NCI-H510A treated with DMSO at 0.1 percent for 48 hours (cell line): ENCODE data around the gene LINGO3.

Source experiments
- DNase-seq: peaks from one replicate; lab custom pipeline; 2025; lab: John Stamatoyannopoulos, UW

The LINGO3 gene

DNA sequence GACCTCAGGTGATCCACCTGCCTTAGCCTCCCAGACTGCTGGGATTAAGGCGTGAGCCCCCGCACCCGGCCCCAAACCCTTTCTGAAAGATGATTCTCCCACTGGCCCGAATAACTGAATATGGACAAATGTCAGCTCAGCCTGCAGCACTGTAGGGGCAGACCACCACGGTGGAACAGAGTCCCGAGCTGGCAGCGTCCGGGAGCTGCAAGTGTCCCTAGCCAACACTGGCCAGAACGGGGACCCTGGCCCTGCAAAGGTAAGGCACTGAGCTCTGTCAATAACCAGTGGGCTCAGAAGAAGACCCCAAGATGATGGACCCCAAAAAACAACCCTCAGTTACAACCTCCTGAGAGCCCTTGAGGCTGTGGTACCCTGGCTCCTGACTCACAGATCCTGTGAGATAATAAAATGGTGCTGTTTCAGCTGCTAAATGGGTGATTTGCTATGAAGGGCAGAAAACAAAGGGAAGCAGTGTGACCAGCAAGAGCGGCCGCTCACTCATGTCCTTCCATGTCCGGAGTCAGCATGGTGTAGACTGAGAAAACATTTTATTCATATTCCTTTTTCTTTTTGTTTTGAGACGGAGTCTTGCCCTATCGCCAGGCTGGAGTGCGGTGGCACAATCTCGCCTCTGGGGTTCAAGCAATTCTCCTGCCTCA is 18.9 kb upstream of the LINGO3 start:
- DNase-seq: no peak

DNA sequence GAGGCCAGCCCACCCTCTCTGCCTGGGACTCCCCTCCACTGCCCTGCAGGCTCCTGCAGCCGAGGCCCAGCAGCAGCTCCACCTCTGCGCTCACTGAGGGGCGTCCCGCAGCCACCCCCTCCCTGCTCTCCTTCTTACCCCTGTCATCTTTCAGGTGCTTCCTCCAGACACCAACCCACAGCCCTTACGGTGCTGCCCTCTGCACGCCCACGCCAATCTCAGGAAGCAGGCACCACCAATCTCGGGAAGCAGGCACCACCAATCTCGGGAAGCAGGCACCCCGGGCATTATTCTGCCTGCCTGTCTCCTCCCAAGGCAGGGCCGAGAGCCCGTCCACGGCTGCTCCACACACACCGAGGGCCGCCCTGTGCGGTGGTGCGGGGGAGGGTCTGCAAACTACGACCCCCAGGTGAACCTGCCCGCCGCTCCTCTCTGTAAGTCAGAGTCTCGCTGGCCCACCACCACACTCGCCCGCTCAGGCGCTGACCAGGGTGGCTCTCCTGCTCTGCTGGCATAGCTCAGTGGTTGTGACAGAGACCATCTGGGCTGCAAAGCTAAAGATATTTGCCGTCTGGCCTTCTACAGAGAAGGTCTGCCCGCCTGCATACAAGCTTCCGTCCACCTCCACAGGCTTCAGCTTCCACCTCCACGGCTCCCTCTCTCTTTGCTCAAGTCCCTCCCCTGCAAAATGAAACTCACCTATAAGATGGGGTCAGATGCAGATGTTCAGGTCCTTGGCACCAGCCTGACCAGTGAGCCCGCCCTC is 17.5 kb upstream of the LINGO3 start:
- DNase-seq: no peak

DNA sequence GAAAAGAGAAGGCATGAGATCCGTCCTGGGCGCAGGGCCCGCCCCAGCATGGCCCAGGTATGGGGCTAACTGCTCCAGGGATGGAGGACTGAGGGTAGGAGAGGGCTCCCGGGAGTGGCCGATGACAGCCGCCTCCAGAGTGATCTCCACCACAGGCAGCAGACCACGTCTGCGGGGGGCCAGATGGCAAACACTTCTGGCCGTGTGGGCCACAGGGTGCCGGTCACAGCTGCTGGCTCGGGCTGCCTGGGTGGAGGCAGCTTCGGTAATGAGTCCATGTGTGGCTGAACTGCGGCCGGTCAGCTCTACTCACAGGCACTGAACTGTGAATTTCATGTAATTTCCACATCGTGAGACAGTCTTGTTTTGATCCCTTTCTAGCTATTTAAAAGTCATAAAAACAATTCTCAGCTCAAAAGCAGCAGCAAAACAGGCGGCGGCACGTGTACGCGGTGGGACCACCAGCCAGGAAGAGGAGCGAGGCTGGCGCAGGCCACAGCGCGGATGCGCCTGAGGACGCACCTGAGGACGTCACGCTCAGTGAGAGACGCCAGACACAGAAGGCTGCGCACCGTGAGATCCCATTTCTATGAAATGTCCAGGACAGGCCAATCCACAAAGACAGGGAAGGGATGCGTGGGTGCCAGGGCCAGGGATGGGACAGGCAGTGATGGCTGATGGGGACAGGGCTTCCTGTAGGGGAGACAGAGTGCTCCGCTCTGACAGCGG is 16.4 kb upstream of the LINGO3 start:
- DNase-seq: no peak

- no peak for DNase-seq
These were observed 15.8 kb upstream of the LINGO3 start for GRCh38 chr19:2323707-2324106.

- no peak for DNase-seq
These were observed 13.8 kb upstream of the LINGO3 start for GRCh38 chr19:2321565-2322283.

- DNase-seq: no peak
These were observed 13.0 kb upstream of the LINGO3 start for GRCh38 chr19:2320939-2321338.

DNA sequence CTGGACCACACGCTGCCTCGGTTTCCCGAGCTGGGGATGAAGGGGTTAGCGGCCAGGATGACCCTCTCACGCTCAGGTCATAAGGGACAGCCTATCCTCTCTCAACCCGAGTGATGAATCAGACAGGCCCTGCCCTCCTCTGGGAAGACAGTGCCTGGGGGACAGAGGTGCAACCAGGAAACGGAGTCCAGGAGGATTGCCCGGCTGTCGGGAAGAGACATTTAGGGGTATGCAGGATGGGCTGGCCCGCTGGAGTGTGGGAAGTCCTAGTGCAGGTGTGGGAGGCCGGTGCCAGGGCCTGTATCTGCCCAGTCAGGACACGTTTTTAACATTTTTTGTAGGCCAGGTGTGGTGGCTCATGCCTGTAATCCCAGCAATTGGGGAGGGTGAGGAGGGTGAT is 12.1 kb upstream of the LINGO3 start:
- DNase-seq: no peak

- DNase-seq: no peak
These were observed 11.6 kb upstream of the LINGO3 start for GRCh38 chr19:2319551-2319950.

- no peak for DNase-seq
These were observed 11.0 kb upstream of the LINGO3 start for GRCh38 chr19:2318923-2319322.

GRCh38 chr19:2317756-2318155 is 9.8 kb upstream of the LINGO3 start:
- no peak for DNase-seq

DNA sequence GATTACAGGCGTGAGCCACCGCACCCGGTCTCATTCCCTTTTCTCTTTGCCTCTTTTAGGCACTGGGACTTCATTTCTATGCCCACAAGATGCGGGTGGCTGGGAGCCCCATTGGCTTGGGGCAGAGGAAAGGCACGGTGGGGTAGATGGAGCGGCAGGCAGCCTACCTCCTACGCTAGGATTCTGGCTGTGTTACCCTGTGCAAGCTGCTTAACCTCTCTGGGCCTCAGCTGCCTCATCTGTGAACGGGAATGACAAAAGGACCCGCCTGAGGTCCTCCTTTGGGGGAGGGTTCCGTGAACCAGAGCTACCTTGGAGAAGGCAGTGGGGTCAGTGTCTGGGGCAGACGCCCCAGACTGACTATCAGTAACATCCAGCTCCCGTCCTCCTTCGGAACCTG is 9.3 kb upstream of the LINGO3 start:
- no peak for DNase-seq

- DNase-seq: no peak
These were observed 7.9 kb upstream of the LINGO3 start for GRCh38 chr19:2315818-2316353.

- no peak for DNase-seq
These were observed 7.3 kb upstream of the LINGO3 start for GRCh38 chr19:2315121-2315817.

DNA sequence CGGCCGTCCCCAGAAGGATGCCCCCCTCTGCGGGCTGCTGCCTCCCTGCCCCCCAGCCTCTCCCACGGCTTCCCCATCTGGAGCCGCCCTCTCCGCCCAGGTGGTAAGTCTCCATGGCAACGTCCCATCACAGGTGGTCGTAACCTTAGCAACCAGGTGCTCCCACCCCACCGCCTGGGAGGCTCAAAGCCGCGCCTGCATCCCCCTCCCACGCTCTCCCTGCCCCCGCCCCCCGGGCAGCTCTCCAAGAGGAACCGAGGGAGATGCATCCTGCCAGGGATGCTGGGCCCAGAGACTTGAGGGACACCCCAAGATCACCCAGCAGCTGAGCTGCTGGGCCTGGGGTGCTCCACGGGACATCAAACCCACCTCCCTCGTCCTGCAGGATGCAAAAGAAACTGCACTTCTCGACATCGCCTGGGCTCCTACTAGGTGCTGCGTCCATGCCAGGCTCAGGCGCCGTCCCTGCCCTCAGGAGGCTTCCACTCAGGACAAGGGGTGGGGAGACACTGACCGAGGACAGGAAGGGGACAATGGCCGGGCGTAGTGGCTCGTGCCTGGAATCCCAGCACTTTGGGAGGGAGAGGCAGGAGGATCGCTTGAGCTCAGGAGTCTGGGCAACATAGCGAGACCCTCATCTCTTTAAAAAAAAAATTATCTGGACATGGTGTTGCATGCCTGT is 5.0 kb upstream of the LINGO3 start:
- DNase-seq: no peak

DNA sequence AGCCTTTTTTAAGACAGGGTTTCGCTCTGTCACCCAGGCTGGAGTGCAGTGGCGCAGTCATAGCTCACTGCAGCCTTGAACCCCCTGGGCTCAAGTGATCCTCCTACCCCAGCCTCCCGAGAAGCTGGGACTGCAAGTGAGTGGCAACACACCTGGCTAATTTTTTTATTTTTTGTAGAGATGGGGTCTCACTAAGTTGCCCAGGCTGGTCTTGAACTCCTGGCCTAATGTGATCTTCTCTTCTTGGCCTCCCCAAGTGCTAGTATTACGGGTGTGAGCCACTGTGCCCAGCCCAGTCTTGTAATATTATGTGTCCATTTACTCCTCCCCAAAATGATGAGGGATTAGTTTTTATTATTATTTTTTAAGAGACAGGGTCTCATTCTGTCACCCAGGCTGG is 3.1 kb upstream of the LINGO3 start:
- DNase-seq: no peak

- no peak for DNase-seq
These were observed 1.9 kb upstream of the LINGO3 start for GRCh38 chr19:2309734-2310362.

- no peak for DNase-seq
These were observed 389 bp downstream of the LINGO3 start for GRCh38 chr19:2307518-2308012.

DNA sequence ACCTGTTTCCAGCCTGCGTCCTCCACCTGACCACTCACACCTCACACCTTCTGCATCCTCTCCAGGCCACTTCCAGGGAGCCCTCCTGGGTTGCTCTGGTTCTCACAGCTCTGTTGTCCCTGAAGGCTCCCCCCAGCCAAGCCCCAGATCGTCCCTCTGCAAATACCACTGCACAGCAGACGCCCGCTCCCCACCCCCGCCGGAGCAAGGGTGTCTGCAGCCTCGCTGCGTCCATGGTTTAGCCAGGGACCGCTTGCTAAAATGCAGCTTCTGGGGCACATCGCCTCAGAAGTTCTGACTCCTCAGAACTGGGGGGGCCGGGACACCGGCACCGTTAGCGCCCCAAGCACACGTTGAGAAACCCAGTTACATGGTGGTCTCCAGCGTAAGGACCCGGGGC is 983 bp downstream of the LINGO3 start:
- DNase-seq: no peak

- DNase-seq: no peak
These were observed 1.6 kb downstream of the LINGO3 start for GRCh38 chr19:2306281-2306806.
